ENCODE data around the gene SMARCC1. TPM values are rescaled to one million over a fixed set of nuclear protein-coding genes. Genes with fewer than 3 reads are reported as not detected.

SMARCC1 gene
- total RNA-seq, 1 experiment from 2014 or later = 84.2 TPM

GRCh38 chr3:47629770-47630169, 151.9 kb downstream of the SMARCC1 start:
- no peak for TF ChIP-seq SIN3A (IDR thresholded peaks at IDR 0.05; ENCODE audit: borderline replicate concordance, insufficient read depth, low read depth, low read length)
- TF ChIP-seq TCF7L2 (IDR thresholded peaks at IDR 0.05; ENCODE audit: low read depth, low read length) = no peak
- TF ChIP-seq CTCF (IDR thresholded peaks at IDR 0.05) = no peak
- TF ChIP-seq POLR2AphosphoS5 (IDR thresholded peaks at IDR 0.05; ENCODE audit: low read depth, low read length) = no peak
- TF ChIP-seq REST (IDR thresholded peaks at IDR 0.05; ENCODE audit: insufficient read depth in 1 of 2, low read depth in 2 of 2, low read length in 1 of 2) = no peak
- ATAC-seq (no peak), DNase-seq (ENCODE audit: low read depth, low spot score) (no peak)
- H3K4me1 ChIP-seq (ENCODE audit: control insufficient read depth, insufficient read depth, low read length) = no peaks in the 10 kb centered on the region
- H3K4me3 ChIP-seq (ENCODE audit: low read depth in 2 of 2, low read length in 2 of 2) = no peak overlapping the region
- ChIA-PET CTCF (no interaction called here), POLR2A (interaction anchor here (0.6 kb wide), 1 partner anchor 867 kb away, joined by 3 read pairs; no protein-coding TSS in a partner anchor)
- intact Hi-C loops (cut with micrococcal nuclease; ENCODE audit: unreplicated experiment) (no loop called here), in situ Hi-C loops (cut with HindIII; ENCODE audit: low pct_unique_long_range_greater_than_20kb, low sequenced_read_pairs) (no loop called here)
- no TSS peak for BruUV-seq (replicated peaks)
- H3K27me3 ChIP-seq (ENCODE audit: control insufficient read depth, insufficient read depth, low read length) = no peaks in the 10 kb centered on the region
- no peak overlapping the region for H3K27ac ChIP-seq (ENCODE audit: low read length)
- H3K36me3 ChIP-seq (ENCODE audit: control insufficient read depth, insufficient read depth, low read length) = peaks cover 23% of the 10 kb centered on the region; the same call in 1 of the 2 replicates
- H3K9me3 ChIP-seq (ENCODE audit: control insufficient read depth, insufficient read depth, low read depth, low read length) = no peaks in the 10 kb centered on the region

GRCh38 chr3:47628426-47628825, 153.3 kb downstream of the SMARCC1 start:
- Histone ChIP-seq H3K4me3 (ENCODE audit: low read depth in 2 of 2, low read length in 2 of 2) (no peak overlapping the region), H3K36me3 (ENCODE audit: control insufficient read depth, insufficient read depth, low read length) (peaks cover 18% of the 10 kb centered on the region; the same call in 1 of the 2 replicates), H3K9me3 (ENCODE audit: control insufficient read depth, insufficient read depth, low read depth, low read length) (no peaks in the 10 kb centered on the region), H3K4me1 (ENCODE audit: control insufficient read depth, insufficient read depth, low read length) (no peaks in the 10 kb centered on the region), H3K27me3 (ENCODE audit: control insufficient read depth, insufficient read depth, low read length) (no peaks in the 10 kb centered on the region), H3K27ac (ENCODE audit: low read length) (no peak overlapping the region)
- in situ Hi-C loops (cut with HindIII; ENCODE audit: low pct_unique_long_range_greater_than_20kb, low sequenced_read_pairs) = no loop called here
- CTCF ChIA-PET = no interaction called here
- ATAC-seq (no peak), DNase-seq (ENCODE audit: low read depth, low spot score) (no peak)
- intact Hi-C loops (cut with micrococcal nuclease; ENCODE audit: unreplicated experiment) = no loop called here
- POLR2A ChIA-PET = no interaction called here
- BruUV-seq (replicated peaks) = no TSS peak
- TF ChIP-seq SIN3A (IDR thresholded peaks at IDR 0.05; ENCODE audit: borderline replicate concordance, insufficient read depth, low read depth, low read length) = no peak
- TF ChIP-seq CTCF (IDR thresholded peaks at IDR 0.05) = no peak
- TF ChIP-seq TCF7L2 (IDR thresholded peaks at IDR 0.05; ENCODE audit: low read depth, low read length) = no peak
- TF ChIP-seq REST (IDR thresholded peaks at IDR 0.05; ENCODE audit: insufficient read depth in 1 of 2, low read depth in 2 of 2, low read length in 1 of 2) = no peak
- TF ChIP-seq POLR2AphosphoS5 (IDR thresholded peaks at IDR 0.05; ENCODE audit: low read depth, low read length) = no peak

All from Panc1 (cell line).